NCI-H748 treated with DMSO at 0.1 percent for 48 hours (cell line): ENCODE data around the gene SYT6.

Experiments
- DNase-seq: peaks from one replicate; lab custom pipeline; 2025; lab: John Stamatoyannopoulos, UW

SYT6 gene

DNA sequence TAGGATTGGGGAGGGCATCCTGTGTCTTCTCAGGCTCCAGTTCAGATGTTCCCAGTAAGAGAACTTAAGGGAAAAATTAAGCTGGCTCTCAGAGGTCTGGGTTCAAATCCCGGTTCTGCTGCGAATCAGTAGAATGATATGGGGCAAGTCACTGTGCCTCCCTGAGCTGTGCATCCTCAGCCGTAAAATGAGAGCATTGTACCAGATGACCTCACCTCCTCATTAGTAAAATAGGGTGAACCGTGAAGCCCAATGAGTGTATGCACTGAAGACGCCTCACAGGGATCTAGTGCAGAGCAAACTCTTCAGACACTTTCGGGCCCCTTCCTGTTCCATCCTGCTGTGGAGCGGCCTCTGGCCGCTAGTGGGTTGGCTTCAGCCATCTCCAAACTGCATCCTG lies 36.0 kb downstream of the SYT6 start:
- DNase-seq, result no peak

DNA sequence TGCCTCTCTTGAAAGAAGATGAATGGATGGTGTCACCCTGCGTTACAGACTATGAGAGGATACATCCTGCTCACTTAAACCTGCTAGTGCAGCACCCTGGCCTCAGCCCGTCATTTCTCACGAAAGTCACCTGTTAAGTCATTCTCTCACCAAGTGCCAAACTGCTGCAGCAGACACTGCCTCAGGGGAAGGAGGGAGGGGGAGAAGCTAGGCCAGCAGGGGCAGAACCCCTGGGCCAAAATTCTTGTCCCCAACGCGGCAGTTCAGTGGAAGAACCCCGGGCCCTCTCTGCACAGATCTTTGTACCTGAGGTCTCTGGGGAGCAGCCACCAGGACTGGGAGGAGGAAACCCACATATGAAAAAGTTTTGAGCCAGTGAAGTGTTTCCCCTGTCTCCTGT lies 37.6 kb downstream of the SYT6 start:
- DNase-seq, result no peak

DNA sequence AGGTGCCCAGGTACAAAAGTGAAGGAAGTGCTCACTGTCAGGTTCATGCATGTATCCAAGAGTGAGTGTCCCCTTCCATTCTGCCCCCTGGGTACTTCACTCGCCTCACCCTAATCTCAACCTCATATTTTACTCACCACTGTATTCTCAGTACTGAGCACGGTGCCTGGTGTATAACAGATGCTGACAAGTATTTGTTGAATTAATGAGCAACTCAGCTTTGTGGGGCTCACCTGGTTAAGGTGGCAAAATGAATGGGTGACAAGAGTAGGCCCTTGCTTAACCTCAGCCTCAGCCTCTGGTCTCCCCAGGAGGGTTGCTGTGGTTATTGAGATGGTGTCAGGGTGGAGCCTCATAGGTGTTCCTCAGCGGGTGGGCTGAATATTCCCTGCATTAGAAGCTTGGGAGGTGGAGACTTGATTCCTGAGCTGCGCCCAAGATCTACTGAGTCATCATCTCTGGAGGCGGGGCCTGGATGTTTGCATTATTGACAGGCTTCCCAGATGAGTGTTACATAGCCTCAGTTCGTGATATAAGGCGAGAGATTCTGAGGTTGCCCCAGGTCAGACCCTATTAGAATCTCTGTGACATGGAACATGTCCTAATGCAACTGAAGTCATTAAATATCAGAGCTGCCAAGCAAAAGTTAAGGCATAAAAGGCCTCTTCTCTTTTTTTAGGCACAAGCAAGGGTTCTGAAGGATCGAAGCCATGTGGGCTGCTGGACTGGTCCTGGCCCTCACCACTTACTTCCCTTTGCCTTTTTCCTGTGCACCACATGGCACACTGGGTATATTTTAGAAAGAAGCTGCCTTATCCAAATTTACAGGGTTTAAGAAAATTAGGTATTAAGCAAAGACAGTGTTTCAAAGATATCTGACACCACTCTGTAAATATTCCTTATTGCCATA lies 39.2 kb downstream of the SYT6 start:
- DNase-seq, result no peak

GRCh38 chr1:114113411-114114184 lies 40.1 kb downstream of the SYT6 start:
- no peak for DNase-seq

GRCh38 chr1:114112775-114113174 lies 40.9 kb downstream of the SYT6 start:
- DNase-seq, result no peak

- no peak for DNase-seq
These were observed 41.7 kb downstream of the SYT6 start for GRCh38 chr1:114111731-114112641.

DNA sequence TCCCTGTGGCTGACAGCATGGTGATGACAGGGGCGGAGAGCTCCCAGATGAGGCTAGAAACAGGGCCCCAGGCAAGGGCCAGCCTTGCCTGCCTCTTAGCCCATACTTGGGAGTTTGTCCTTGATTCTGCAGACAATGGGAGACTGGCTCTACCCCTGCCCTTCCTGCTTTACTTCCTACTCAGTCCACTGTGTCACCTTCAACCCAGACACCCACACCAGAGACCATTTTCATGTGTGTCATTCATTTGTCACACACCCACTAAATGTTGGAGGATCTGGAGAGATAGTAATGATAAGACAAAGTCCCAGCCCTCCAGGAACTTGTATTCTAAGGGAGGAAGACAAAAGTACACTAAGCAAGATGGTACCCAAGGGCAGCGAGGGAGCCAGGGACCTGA lies 43.7 kb downstream of the SYT6 start:
- no peak for DNase-seq

DNA sequence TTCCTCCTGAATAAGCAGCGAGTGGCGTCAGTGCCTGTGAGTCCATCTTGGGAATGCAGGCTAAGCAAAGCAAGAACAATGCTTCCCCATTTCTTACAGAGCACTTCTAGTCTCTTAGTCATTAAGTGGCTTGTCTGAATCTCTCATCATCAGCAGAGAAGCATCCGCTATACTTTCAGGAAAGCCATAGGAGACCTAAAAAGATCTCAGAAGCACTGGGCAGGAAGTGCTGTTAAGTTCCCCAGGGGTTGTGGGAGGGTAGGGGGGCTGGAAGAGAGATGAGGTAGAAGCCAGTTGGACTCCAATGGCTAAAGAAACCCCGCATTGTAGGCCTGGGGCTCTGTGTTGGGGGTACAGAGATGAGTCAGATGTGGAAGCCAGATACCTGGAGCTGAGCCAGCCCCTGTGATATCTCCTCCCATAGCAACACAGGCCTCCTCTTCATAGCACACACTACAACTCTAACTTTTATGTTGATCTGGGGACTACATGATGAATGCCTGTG lies 44.9 kb downstream of the SYT6 start:
- no peak for DNase-seq

GRCh38 chr1:114107474-114108435 lies 45.9 kb downstream of the SYT6 start:
- no peak for DNase-seq

DNA sequence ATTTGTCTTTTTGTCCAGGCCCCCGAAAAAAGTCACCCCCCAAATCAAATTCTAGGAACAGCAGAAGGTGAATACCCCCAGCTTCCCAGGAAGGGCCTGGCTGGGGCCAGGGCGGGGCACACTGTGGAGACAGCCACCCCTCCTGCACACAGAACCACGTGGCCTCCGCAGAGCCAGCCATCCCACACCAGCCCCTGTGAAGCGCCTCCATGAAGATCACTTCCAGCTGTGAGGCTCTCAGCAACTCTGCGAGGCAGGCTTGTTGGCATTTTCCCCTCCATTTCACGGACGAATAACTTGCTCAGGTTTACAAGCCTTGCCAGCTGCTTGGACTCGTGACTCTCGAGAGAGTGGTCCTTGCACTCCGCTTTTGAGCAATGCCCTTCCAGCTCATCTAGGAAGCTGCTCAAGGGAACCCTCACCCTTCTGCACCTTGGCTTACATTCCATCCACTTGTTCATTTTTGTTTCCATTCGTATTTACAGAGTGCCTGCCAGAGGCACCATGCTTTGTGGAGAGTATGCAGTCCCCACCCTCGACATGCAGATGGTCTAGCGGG lies 48.2 kb downstream of the SYT6 start:
- no peak for DNase-seq

- no peak for DNase-seq
These were observed 48.7 kb downstream of the SYT6 start for GRCh38 chr1:114104949-114105348.

DNA sequence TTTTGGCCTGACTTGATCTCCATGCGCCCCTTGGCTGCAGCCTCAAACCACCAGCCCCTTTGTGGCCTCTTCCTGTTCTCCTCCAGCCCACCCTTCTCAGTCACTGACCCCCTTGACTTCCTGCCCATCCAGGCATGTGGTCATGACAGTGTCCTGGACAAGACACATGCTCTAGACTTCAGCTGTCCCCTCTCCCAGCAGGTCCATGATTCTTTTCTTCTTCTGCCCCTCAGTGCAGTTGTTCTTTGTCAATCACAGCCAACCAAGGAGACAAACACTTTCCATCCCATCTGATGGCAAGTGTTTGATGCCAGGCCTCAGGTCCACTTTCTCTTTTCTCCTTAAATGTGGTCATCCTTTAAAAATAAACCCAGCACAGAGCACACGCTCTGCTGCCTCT lies 49.7 kb downstream of the SYT6 start:
- no peak for DNase-seq

DNA sequence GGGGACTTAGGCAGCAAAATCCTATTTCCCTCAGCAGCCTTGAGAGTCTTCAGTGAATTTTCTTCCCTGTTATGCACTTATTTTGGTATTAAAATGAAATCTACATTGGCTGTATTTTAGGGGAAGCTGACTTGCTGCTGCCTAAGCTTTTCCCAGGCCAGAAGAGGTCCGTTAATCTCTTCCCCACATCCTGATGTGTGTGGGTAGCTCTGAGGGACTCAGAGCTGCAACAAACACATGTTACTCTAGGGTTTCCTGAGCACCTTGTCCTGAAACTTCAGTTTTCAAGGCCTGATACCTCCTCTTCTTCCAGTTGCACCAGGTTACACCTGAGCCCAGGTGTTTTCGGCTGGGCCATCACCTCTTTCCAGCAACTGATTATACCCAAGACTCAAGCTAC lies 51.5 kb downstream of the SYT6 start:
- DNase-seq, result no peak

GRCh38 chr1:114100148-114100547 lies 53.5 kb downstream of the SYT6 start:
- DNase-seq, result no peak

DNA sequence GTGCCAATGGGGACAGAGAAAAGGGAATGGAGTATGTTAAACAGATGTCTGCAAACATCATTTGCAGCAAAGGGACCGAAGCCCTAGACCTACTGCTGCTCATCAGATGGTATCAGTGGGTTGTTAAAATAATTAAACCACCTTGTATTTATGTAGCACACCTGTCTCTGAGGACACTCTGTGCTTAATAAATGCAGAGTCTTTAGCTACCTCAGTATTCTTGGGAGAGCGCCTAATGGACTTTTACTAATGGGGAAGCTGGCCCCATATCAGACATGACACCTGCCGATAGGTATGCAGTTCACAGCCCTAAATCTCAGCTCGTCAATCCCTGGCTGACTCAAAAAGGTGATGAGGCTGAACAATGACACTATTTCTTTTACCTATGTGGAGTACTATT lies 54.4 kb downstream of the SYT6 start:
- DNase-seq, result no peak

DNA sequence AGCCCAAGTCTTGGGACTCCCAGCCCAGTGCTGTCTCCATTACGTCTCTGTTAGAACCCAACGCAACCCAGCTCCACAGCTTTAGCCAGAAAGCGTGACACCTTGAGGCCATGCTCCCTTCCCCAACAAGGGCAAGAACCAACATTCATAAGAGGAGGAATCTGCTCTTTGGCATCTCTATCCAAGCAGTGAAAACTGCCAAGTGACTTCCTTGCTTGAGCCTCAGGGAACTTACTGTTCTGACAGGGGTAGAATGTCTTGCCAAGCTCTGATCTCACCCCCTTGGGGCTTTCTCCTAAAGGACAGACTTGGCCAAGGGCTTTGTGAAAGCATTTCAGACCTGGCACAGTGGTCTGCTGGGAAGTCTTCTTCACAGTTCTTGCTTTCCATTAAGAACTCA lies 56.6 kb downstream of the SYT6 start:
- no peak for DNase-seq

DNA sequence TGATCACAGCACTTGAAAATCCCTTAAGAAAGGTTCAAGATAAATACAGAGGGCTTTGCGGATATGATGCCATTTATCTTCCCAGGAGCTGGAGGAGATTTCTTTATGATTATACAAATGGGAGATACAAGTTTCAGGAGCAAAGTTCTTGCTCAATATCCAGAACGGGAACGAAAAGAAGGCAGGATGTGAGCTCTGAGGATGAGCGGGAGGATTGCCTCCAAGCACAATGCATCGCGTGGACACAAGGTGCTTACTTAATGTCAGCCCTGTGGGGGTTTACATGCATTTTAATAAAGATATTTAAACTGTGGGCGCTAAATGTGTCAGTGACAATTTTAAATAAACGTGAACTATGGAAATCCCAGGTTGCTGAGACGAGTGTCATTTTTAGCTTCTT lies 59.0 kb downstream of the SYT6 start:
- no peak for DNase-seq

DNA sequence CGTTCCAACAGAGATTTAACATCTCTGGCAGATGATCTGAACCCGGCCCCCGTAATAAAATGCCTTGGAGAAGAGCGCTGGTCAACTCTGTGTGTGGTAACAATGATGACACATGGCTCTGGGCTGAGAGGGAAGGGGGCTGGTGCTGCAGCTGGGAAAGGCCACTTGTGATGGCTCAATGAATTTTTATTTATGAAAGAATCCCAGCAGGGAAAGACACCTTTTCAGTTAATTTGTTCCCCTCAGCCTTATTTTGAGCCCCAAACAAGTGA lies 59.4 kb downstream of the SYT6 start:
- DNase-seq, result no peak

GRCh38 chr1:114093624-114094362 lies 59.9 kb downstream of the SYT6 start:
- no peak for DNase-seq
